WERI-Rb-1 (cell line): ENCODE data around the gene CDC42BPB.

ENCODE experiments used
- DNase-seq: peaks from one replicate; pipeline ENCODE4 v3.0.0-alpha.2; 2020
- H3K27ac ChIP-seq: fragments of 250-450 bp; sonication (Bioruptor Pico); 2 replicates; pipeline ENCODE4 v1.5.1; 2020; ENCODE audit warnings: mild to moderate bottlenecking, moderate library complexity
- H3K27me3 ChIP-seq: fragments of 250-450 bp; sonication (Bioruptor Pico); 2 replicates; pipeline ENCODE4 v1.5.1; 2021; ENCODE audit warnings: mild to moderate bottlenecking, low read depth, moderate library complexity; ENCODE audit not compliant: insufficient read depth, severe bottlenecking
- H3K36me3 ChIP-seq: fragments of 250-450 bp; sonication (Bioruptor Pico); 2 replicates; pipeline ENCODE4 v1.5.1; 2020; ENCODE audit warnings: mild to moderate bottlenecking, moderate library complexity
- H3K4me3 ChIP-seq: 2 replicates; pipeline ENCODE4 v1.5.1; 2011; ENCODE audit warnings: low read depth, mild to moderate bottlenecking, control low read depth, low read length
- H3K9me3 ChIP-seq: fragments of 250-450 bp; sonication (Bioruptor Pico); 2 replicates; pipeline ENCODE4 v1.5.1; 2021; ENCODE audit warnings: mild to moderate bottlenecking, moderate library complexity; ENCODE audit not compliant: severe bottlenecking
- TF ChIP-seq, protein P1 (sequence below): IDR thresholded peaks from 2 replicates; pipeline ENCODE4 v1.5.1; 2011; ENCODE audit warnings: low read depth, mild to moderate bottlenecking, control low read depth, inconsistent platforms, low read length

Gene CDC42BPB

DNA sequence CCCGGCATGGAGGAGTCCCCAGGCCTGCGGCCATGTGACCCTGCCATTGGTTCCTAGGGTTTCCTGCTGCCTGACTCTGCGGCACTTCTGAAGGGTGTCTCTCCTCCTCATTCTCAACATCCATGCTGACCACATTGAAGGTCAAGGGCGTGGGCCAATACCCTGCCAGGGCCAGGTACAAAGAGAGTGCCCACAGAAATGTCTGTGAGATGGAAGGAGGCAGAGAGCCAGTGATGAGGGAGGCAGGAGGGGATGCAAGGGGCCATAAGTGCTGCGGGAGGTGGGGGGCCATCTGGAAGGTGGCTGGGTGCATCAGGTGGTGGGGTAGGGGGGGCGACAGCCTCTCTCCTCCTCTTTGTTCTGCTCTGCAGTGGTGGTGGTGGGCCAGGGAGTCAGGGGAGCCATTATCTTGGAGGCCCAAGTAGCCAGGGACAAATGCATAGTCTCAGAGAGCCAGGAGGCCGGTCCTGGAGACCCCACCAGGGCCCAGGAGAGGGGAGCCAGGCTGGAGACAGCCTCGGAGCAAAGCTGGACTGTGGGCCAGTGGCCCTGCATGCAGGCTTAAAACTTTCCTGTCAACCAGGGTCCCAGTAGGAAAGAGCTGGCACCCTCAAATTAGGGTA lies 13.0 kb upstream of the CDC42BPB start:
- DNase-seq = no peak
- TF ChIP-seq, protein P1, sequence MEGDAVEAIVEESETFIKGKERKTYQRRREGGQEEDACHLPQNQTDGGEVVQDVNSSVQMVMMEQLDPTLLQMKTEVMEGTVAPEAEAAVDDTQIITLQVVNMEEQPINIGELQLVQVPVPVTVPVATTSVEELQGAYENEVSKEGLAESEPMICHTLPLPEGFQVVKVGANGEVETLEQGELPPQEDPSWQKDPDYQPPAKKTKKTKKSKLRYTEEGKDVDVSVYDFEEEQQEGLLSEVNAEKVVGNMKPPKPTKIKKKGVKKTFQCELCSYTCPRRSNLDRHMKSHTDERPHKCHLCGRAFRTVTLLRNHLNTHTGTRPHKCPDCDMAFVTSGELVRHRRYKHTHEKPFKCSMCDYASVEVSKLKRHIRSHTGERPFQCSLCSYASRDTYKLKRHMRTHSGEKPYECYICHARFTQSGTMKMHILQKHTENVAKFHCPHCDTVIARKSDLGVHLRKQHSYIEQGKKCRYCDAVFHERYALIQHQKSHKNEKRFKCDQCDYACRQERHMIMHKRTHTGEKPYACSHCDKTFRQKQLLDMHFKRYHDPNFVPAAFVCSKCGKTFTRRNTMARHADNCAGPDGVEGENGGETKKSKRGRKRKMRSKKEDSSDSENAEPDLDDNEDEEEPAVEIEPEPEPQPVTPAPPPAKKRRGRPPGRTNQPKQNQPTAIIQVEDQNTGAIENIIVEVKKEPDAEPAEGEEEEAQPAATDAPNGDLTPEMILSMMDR = no peak
- H3K27ac ChIP-seq = no peak overlapping the region

DNA sequence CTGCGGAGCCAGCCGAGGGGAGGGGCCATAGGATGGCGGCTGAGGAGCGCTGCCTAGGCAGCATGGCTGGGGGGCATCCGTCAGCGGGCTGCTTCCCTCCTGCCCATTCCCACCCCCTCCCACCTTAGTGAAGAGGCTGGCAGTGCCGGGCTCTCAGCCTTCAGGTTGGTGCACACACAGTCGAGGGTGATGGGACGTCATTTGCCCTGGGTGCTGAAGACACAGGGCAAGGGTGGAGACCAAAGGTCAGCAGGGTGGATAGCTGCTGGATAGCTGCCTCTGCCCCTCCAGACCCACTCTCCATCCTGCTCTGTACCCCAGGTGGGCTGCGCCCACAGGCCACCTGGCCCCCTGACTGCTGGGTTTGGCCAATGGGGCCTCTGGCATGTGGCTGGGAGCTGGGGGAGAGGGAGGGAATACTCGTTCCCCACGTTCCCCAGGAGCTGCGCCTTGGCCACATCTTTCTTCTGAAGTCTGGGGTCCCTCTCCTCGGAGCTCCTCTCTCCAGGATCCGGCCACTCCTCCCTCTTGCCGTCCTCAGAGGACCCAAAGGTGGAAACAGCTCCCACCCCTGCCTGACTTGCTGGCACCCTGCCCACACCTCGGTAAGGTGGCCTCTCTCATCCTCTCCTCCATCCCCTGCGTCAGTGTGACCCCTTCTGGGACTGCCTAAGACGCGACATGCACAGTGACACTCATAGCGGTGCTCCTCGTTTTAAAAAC lies 11.2 kb upstream of the CDC42BPB start:
- TF ChIP-seq, protein P1 = no peak
- no peak overlapping the region for H3K27ac ChIP-seq
- DNase-seq = no peak

More for the DNA sequence above, 13.0 kb upstream of the CDC42BPB start:
- Histone ChIP-seq H3K36me3 (no peaks in the 10 kb centered on the region), H3K9me3 (no peaks in the 10 kb centered on the region), H3K27me3 (no peaks in the 10 kb centered on the region), H3K4me3 (no peak overlapping the region)

DNA sequence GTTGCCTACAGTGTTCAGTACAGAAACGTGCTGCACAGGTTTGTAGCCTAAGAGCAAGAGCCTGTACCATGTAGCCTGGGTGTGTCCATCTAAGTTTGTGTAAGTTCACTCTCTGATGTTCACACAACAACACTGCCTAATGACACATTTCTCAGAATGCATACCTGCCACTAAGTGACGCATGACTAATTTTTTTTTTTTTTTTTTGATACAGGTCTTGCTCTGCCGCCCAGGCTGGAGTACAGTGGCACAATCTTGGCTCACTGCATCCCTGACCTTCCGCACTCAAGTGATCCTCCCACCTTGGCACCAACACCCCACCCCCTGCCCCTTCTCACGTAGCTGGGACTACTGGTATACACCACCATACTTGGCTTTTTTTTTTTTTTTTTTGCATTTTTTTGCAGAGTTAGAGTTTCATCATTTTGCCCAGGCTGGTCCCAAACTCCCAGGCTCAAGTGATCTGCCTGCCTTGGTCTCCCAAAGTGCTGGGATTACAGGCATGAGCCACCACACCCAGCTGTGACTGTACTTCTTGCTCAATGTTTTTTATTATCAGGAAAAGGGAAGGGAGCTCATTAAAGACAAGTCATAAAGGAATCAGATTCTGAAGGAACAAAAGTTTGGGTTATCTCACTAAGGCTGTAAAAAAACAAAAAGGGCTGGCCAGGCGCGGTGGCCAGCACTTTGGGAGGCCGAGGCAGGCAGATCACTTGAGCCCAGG lies 10.0 kb upstream of the CDC42BPB start:
- H3K4me3 ChIP-seq = no peak overlapping the region
- DNase-seq = no peak
- H3K27ac ChIP-seq = no peak overlapping the region
- no peaks in the 10 kb centered on the region for H3K9me3 ChIP-seq
- TF ChIP-seq, protein P1 = no peak
- no peaks in the 10 kb centered on the region for H3K27me3 ChIP-seq
- H3K36me3 ChIP-seq = no peaks in the 10 kb centered on the region

More for the DNA sequence above, 11.2 kb upstream of the CDC42BPB start:
- no peaks in the 10 kb centered on the region for H3K27me3 ChIP-seq
- H3K4me3 ChIP-seq = no peak overlapping the region
- no peaks in the 10 kb centered on the region for H3K9me3 ChIP-seq
- H3K36me3 ChIP-seq = no peaks in the 10 kb centered on the region

DNA sequence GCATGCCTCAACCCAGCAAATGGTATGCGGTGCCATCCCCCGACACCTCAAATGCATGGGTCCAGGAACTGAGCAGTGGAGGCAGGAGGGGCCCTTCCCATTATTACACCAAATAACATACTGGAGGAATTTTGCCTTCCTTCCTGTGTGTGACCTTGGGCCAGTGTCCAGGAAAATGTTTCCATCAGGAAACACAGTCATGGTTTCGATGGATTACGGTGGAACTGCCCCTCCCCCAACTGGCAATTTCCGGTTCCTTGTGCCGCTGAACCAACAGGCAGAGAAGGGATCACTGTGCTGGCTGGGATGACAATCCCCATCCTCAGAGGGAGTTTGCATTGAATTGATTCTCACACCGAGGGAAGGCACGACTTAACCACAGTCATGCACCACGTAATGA lies 9.1 kb upstream of the CDC42BPB start:
- no peak overlapping the region for H3K4me3 ChIP-seq
- no peak overlapping the region for H3K27ac ChIP-seq
- H3K9me3 ChIP-seq = no peaks in the 10 kb centered on the region
- no peaks in the 10 kb centered on the region for H3K27me3 ChIP-seq
- no peaks in the 10 kb centered on the region for H3K36me3 ChIP-seq
- no peak for DNase-seq
- TF ChIP-seq, protein P1 = no peak

DNA sequence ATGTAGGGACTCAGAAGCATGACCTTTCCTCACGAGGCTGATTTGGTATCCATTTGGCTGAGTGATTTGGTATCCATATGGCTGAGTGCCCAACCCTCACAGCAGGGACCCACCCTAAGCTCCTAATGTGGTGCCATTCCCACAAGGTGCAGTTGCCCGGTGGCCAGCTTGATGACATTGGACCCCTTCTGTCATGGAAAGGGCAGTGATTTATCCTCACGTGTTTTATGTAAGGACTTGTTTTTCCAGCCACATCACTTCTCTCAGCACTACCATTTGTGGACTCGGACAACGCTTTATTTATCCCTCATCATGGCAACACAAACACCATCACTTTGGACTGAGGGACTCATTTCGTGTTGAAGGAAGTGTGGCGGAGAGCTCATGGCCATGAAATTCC lies 8.5 kb upstream of the CDC42BPB start:
- TF ChIP-seq, protein P1 = no peak
- H3K27ac ChIP-seq = no peak overlapping the region
- H3K9me3 ChIP-seq = no peaks in the 10 kb centered on the region
- no peaks in the 10 kb centered on the region for H3K36me3 ChIP-seq
- H3K4me3 ChIP-seq = no peak overlapping the region
- DNase-seq = no peak
- no peaks in the 10 kb centered on the region for H3K27me3 ChIP-seq
